ENCODE results near the gene ANXA8. TPM values are rescaled to one million over a fixed set of nuclear protein-coding genes. Genes with fewer than 3 reads are reported as not detected.

The ANXA8 gene
- total and polyA plus RNA-seq, 2 donors (not counting 3 experiments of a cell fraction or from before 2014, with no cell fraction given): not detected

GRCh38 chr10:47423476-47423875 is 60.4 kb downstream of the ANXA8 start:
- H3K9me1 ChIP-seq (replicated peaks; ENCODE audit: control insufficient read depth, extremely low read depth, insufficient read depth, low read length): no peaks in the 10 kb centered on the region
- DNase-seq (ENCODE audit: low read depth, low spot score) (no peak), FAIRE-seq (no peak)
- intact Hi-C loops (cut with micrococcal nuclease): no loop called here
- ChIA-PET CTCF (no interaction called here), POLR2A (no interaction called here)
- H3K4me3 ChIP-seq (replicated peaks in 1 of 3; ENCODE audit: insufficient read depth in 1 of 3, low read depth in 1 of 3, low read length in 3 of 3): no peak overlapping the region
- no peak overlapping the region for H3K27ac ChIP-seq (ENCODE audit: insufficient read depth, low read depth, low read length)
- no TSS peak for BruUV-seq (replicated peaks)
- H3K9me3 ChIP-seq (replicated peaks; ENCODE audit: control insufficient read depth, insufficient read depth, low read length): no peaks in the 10 kb centered on the region
- H3K4me1 ChIP-seq (ENCODE audit: control insufficient read depth, extremely low read depth, insufficient read depth, low read length): no peaks in the 10 kb centered on the region
- no peak overlapping the region for H2AFZ ChIP-seq (ENCODE audit: low read depth, low read length)
- H3K27me3 ChIP-seq (ENCODE audit: control insufficient read depth in 2 of 2, insufficient read depth in 2 of 2, low read length in 2 of 2): no peaks in the 10 kb centered on the region
- no peaks in the 10 kb centered on the region for H4K20me1 ChIP-seq (replicated peaks; ENCODE audit: control insufficient read depth, extremely low read depth, insufficient read depth, low read length)
- H3K36me3 ChIP-seq (ENCODE audit: control insufficient read depth in 2 of 2, extremely low read depth in 1 of 2, insufficient read depth in 2 of 2, low read length in 2 of 2): no peaks in the 10 kb centered on the region
- TF ChIP-seq POLR2A (IDR thresholded peaks at IDR 0.05; ENCODE audit: low read depth, low read length) (no peak), FOS (IDR thresholded peaks at IDR 0.05; ENCODE audit: borderline replicate concordance, insufficient read depth, low read length) (no peak), MYC (IDR thresholded peaks at IDR 0.05; ENCODE audit: low read depth, low read length) (no peak), CTCF (IDR thresholded peaks at IDR 0.05; ENCODE audit: extremely low read depth in 1 of 2, insufficient read depth in 1 of 2, low read depth in 1 of 2, low read length in 2 of 2) (no peak), JUN (IDR thresholded peaks at IDR 0.05; ENCODE audit: borderline replicate concordance, insufficient read depth, insufficient read length, low read depth) (no peak), POLR2AphosphoS5 (IDR thresholded peaks at IDR 0.05; ENCODE audit: insufficient read depth, low read depth, low read length) (no peak), EZH2 (IDR thresholded peaks at IDR 0.05; ENCODE audit: borderline replicate concordance, low read depth, low read length, severe bottlenecking) (no peak), GATA2 (IDR thresholded peaks at IDR 0.05; ENCODE audit: insufficient read depth, insufficient read length, low read depth, low read length) (no peak)
- TF ChIP-seq, protein P1, sequence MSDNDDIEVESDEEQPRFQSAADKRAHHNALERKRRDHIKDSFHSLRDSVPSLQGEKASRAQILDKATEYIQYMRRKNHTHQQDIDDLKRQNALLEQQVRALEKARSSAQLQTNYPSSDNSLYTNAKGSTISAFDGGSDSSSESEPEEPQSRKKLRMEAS (IDR thresholded peaks at IDR 0.05; ENCODE audit: insufficient read depth, insufficient read length): no peak
- dilution Hi-C loops (cut with MboI; ENCODE audit: extremely low pct_ligation_motif_present, low sequenced_read_pairs): no loop called here
- H3K4me2 ChIP-seq (ENCODE audit: insufficient read depth, low read length): no peak overlapping the region
- no peaks in the 10 kb centered on the region for H3K79me2 ChIP-seq (ENCODE audit: control insufficient read depth, insufficient read depth, low read length)
- H3K9ac ChIP-seq (replicated peaks; ENCODE audit: extremely low read depth, insufficient read depth, low read length): no peak overlapping the region

Data from endothelial cell of umbilical vein (primary cell).